Measurements from ENCODE around the gene SLC2A14. TPM values are rescaled to one million over a fixed set of nuclear protein-coding genes. Genes with fewer than 3 reads are reported as not detected.
"Not testable (repeated sequence)": the region's sequence is repeated elsewhere in the genome, so short reads cannot be mapped to it uniquely, and the experiment has no call there.

SLC2A14 gene
- total and polyA plus RNA-seq, 2 experiments from 2014 or later = 0.26 TPM; not detected in 1

DNA sequence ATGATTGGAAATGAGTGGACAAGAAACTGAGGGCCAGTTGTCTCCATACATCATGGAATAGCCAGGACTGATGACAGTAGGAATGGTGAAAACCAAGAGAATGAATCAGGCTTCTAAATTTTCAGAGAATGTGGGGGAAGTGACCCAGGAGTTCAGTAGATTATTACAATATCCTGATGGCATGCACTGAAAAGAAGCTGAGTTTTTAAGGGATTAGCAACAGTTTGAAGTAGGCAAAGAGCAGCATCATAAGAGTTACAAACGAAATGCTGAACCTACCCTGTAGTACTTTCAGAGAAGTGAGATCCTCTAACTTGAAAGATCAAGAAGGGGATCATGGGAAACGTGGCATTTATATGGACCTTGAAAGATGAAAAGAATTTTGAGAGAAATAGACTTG, 13.2 kb downstream of the SLC2A14 start:
- H3K4me3 ChIP-seq = no peak overlapping the region
- H3K27me3 ChIP-seq = no peaks in the 10 kb centered on the region
- no peaks in the 10 kb centered on the region for H3K36me3 ChIP-seq
- H3K27ac ChIP-seq = no peak overlapping the region
- H3K9me3 ChIP-seq (ENCODE audit: low read depth) = no peaks in the 10 kb centered on the region
- no peaks in the 10 kb centered on the region for H3K4me1 ChIP-seq (ENCODE audit: low read depth)
- TF ChIP-seq, protein P1, sequence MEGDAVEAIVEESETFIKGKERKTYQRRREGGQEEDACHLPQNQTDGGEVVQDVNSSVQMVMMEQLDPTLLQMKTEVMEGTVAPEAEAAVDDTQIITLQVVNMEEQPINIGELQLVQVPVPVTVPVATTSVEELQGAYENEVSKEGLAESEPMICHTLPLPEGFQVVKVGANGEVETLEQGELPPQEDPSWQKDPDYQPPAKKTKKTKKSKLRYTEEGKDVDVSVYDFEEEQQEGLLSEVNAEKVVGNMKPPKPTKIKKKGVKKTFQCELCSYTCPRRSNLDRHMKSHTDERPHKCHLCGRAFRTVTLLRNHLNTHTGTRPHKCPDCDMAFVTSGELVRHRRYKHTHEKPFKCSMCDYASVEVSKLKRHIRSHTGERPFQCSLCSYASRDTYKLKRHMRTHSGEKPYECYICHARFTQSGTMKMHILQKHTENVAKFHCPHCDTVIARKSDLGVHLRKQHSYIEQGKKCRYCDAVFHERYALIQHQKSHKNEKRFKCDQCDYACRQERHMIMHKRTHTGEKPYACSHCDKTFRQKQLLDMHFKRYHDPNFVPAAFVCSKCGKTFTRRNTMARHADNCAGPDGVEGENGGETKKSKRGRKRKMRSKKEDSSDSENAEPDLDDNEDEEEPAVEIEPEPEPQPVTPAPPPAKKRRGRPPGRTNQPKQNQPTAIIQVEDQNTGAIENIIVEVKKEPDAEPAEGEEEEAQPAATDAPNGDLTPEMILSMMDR (IDR thresholded peaks at IDR 0.05; ENCODE audit: low read depth, low read length) = no peak
- no peak for DNase-seq (ENCODE audit: low read depth in 1 of 2, low spot score in 1 of 2)

GRCh38 chr12:7857971-7858370, 14.7 kb downstream of the SLC2A14 start:
- TF ChIP-seq, protein P1 (IDR thresholded peaks at IDR 0.05; ENCODE audit: low read depth, low read length) = no peak
- H3K4me3 ChIP-seq = no peak overlapping the region
- DNase-seq (ENCODE audit: low read depth in 1 of 2, low spot score in 1 of 2) = no peak
- no peaks in the 10 kb centered on the region for H3K4me1 ChIP-seq (ENCODE audit: low read depth)
- H3K27ac ChIP-seq = no peak overlapping the region
- H3K36me3 ChIP-seq = no peaks in the 10 kb centered on the region
- H3K9me3 ChIP-seq (ENCODE audit: low read depth) = no peaks in the 10 kb centered on the region
- H3K27me3 ChIP-seq = no peaks in the 10 kb centered on the region

DNA sequence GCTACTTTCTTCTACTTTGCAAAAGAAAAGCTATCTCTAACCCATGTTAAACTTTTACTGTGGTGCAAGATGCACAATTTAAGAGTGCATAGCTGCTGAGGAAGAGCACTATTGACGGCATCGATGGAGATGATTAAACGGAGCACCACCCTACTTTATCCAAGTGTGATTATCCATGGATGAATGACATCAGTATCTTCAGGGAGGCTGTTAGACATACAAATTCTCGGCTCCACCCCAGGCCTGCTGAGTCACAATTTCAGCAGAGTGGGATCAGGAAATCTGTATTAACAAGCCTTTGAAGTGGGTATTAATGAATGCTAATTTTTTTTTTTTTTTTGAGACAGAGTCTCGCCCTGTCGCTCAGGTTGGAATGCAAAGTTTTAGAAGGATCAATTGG, 16.2 kb downstream of the SLC2A14 start:
- TF ChIP-seq, protein P1 (IDR thresholded peaks at IDR 0.05; ENCODE audit: low read depth, low read length) = no peak
- Histone ChIP-seq H3K27me3 (no peaks in the 10 kb centered on the region), H3K4me3 (no peak overlapping the region), H3K9me3 (ENCODE audit: low read depth) (no peaks in the 10 kb centered on the region), H3K36me3 (no peaks in the 10 kb centered on the region), H3K27ac (no peak overlapping the region), H3K4me1 (ENCODE audit: low read depth) (peaks cover 9% of the 10 kb centered on the region)
- no peak for DNase-seq (ENCODE audit: low read depth in 1 of 2, low spot score in 1 of 2)

GRCh38 chr12:7853557-7853956, 19.2 kb downstream of the SLC2A14 start:
- Histone ChIP-seq H3K4me1 (ENCODE audit: low read depth) (peaks cover 15% of the 10 kb centered on the region), H3K4me3 (no peak overlapping the region), H3K27ac (no peak overlapping the region), H3K27me3 (no peaks in the 10 kb centered on the region), H3K36me3 (no peaks in the 10 kb centered on the region), H3K9me3 (ENCODE audit: low read depth) (no peaks in the 10 kb centered on the region)
- DNase-seq (ENCODE audit: low read depth in 1 of 2, low spot score in 1 of 2) = no peak
- TF ChIP-seq, protein P1 (IDR thresholded peaks at IDR 0.05; ENCODE audit: low read depth, low read length) = no peak

GRCh38 chr12:7851622-7852081, 21.1 kb downstream of the SLC2A14 start:
- not testable (repeated sequence) for H3K9me3 ChIP-seq (ENCODE audit: low read depth); H3K4me3 ChIP-seq; H3K27ac ChIP-seq; H3K36me3 ChIP-seq; H3K27me3 ChIP-seq; DNase-seq (ENCODE audit: low read depth in 1 of 2, low spot score in 1 of 2)
- H3K4me1 ChIP-seq (ENCODE audit: low read depth) = peaks cover 15% of the 10 kb centered on the region

GRCh38 chr12:7850099-7850498, 22.6 kb downstream of the SLC2A14 start:
- not testable (repeated sequence) for H3K27me3 ChIP-seq; DNase-seq (ENCODE audit: low read depth in 1 of 2, low spot score in 1 of 2); H3K4me3 ChIP-seq; H3K27ac ChIP-seq; H3K36me3 ChIP-seq; H3K9me3 ChIP-seq (ENCODE audit: low read depth)
- peaks cover 15% of the 10 kb centered on the region for H3K4me1 ChIP-seq (ENCODE audit: low read depth)

GRCh38 chr12:7848098-7848422, 24.7 kb downstream of the SLC2A14 start:
- H3K27ac ChIP-seq; H3K9me3 ChIP-seq (ENCODE audit: low read depth); DNase-seq (ENCODE audit: low read depth in 1 of 2, low spot score in 1 of 2); H3K4me3 ChIP-seq; H3K27me3 ChIP-seq; H3K36me3 ChIP-seq: not testable (repeated sequence)
- H3K4me1 ChIP-seq (ENCODE audit: low read depth) = peaks cover 15% of the 10 kb centered on the region

GRCh38 chr12:7847226-7848097, 25.3 kb downstream of the SLC2A14 start:
- H3K4me3 ChIP-seq; H3K9me3 ChIP-seq (ENCODE audit: low read depth); H3K27me3 ChIP-seq; H3K36me3 ChIP-seq; H3K27ac ChIP-seq: not testable (repeated sequence)
- peak in 1 of 2 donors; percentile 9 for DNase-seq (ENCODE audit: low read depth in 1 of 2, low spot score in 1 of 2)
- peaks cover 18% of the 10 kb centered on the region for H3K4me1 ChIP-seq (ENCODE audit: low read depth)

Data from cardiac muscle cell (in vitro differentiated cells and primary cell).